ENCODE measurements around the gene SLC4A7.
"Not testable (repeated sequence)": the region's sequence is repeated elsewhere in the genome, so short reads cannot be mapped to it uniquely, and the experiment has no call there.

Gene SLC4A7

DNA sequence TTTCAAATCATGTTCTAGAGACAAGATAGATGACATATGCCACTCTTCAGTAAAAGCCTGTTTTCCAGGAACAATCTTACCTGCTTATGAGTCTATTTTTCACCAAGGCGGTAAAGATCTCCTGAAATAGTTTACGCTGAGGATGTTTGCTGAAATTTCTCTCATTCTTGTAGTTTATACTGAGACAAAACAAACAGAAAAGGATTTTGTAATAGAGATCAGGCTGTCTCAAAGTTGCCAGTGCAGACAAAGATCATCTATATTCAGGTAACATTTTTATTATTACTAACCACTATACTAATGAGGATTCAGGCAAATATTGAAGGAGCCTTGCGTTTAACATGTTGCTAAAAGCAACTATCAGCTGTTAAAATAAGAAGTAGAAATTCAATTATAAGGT lies 140.0 kb downstream of the SLC4A7 start:
- no peak for DNase-seq (ENCODE audit: low read depth)
- TF ChIP-seq, protein P1, sequence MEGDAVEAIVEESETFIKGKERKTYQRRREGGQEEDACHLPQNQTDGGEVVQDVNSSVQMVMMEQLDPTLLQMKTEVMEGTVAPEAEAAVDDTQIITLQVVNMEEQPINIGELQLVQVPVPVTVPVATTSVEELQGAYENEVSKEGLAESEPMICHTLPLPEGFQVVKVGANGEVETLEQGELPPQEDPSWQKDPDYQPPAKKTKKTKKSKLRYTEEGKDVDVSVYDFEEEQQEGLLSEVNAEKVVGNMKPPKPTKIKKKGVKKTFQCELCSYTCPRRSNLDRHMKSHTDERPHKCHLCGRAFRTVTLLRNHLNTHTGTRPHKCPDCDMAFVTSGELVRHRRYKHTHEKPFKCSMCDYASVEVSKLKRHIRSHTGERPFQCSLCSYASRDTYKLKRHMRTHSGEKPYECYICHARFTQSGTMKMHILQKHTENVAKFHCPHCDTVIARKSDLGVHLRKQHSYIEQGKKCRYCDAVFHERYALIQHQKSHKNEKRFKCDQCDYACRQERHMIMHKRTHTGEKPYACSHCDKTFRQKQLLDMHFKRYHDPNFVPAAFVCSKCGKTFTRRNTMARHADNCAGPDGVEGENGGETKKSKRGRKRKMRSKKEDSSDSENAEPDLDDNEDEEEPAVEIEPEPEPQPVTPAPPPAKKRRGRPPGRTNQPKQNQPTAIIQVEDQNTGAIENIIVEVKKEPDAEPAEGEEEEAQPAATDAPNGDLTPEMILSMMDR (IDR thresholded peaks at IDR 0.05; ENCODE audit: control insufficient read depth, extremely low read depth, insufficient read depth) = no peak
- no peak overlapping the region for H3K4me3 ChIP-seq (ENCODE audit: low read depth, low read length)

DNA sequence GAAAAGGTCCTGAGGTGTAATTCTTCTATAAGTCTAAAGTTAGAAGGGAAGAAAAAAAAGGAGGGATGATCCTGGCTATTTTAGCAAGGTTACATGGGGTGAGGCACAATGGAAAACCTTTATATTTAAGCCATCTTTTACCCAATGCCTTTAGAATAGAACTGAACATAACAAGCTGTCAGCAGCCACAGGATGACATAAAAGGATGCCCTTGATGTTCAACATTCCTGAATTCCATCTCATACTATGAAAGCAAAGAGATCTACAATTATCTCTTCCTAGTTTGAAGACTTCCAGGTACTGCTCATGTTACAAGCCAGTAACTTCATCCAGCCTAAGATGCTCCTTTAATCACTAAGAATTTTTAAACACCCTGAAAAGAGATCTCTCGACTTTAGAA lies 141.9 kb downstream of the SLC4A7 start:
- H3K4me3 ChIP-seq (ENCODE audit: low read depth, low read length) = no peak overlapping the region
- DNase-seq (ENCODE audit: low read depth) = no peak
- TF ChIP-seq, protein P1 (IDR thresholded peaks at IDR 0.05; ENCODE audit: control insufficient read depth, extremely low read depth, insufficient read depth) = no peak

DNA sequence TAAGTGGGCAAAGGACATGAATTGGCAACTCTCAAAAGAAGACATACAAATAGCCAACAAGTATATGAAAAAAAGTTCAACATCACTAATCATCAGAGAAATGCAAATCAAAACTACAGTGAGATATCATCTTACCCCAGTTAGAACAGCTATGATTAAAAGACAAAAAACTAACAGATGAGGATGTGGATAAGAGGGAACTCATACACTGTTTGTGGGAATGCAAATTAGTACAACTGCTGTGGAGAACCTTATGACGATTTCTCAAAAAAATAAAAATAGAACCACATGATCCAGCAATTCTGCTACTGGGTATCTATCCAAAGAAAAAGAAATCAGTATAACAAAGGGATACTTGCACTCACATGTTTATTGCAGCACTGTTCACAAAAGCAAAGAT lies 143.7 kb downstream of the SLC4A7 start:
- TF ChIP-seq, protein P1 (IDR thresholded peaks at IDR 0.05; ENCODE audit: control insufficient read depth, extremely low read depth, insufficient read depth) = no peak
- DNase-seq (ENCODE audit: low read depth) = no peak
- no peak overlapping the region for H3K4me3 ChIP-seq (ENCODE audit: low read depth, low read length)

DNA sequence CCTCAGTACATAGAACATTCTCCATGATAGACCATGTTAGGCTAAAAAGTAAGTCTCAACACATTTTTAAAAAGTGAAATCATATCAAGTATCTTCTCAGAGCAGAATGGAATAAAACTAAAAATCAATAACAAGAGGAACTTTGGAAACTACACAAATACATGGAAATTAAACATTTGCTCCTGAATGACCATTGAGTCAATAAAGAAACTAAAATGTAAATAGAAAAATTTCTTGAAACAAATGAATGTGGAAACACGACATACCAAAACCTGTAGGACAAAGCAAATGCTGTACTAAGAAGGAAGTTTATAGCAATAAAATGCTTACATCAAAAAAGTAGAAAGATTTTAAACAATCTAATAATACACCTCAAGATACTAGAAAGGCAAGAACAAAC lies 148.6 kb downstream of the SLC4A7 start:
- TF ChIP-seq, protein P1 (IDR thresholded peaks at IDR 0.05; ENCODE audit: control insufficient read depth, extremely low read depth, insufficient read depth) = no peak
- no peak for DNase-seq (ENCODE audit: low read depth)
- no peak overlapping the region for H3K4me3 ChIP-seq (ENCODE audit: low read depth, low read length)

DNA sequence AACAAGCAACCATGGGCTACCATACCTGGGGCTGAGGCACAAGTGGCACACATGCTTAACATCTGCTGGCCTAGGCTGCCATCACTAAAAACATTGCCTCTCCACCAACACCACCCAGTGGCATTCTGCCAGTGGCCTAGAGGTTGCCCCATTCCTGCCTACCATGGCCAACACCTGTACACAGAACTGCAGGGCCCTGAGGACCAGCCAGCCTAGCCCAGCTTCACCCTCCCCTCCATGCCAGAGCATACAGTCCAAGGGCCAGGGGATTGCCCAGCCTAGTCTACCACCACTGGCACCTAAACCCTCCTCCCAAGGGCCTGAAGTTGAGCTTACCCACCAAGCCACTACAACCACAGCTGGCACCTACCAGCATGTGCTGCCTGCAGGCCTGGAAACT lies 150.3 kb downstream of the SLC4A7 start:
- TF ChIP-seq, protein P1 (IDR thresholded peaks at IDR 0.05; ENCODE audit: control insufficient read depth, extremely low read depth, insufficient read depth) = no peak
- H3K4me3 ChIP-seq (ENCODE audit: low read depth, low read length) = no peak overlapping the region
- DNase-seq (ENCODE audit: low read depth) = no peak

DNA sequence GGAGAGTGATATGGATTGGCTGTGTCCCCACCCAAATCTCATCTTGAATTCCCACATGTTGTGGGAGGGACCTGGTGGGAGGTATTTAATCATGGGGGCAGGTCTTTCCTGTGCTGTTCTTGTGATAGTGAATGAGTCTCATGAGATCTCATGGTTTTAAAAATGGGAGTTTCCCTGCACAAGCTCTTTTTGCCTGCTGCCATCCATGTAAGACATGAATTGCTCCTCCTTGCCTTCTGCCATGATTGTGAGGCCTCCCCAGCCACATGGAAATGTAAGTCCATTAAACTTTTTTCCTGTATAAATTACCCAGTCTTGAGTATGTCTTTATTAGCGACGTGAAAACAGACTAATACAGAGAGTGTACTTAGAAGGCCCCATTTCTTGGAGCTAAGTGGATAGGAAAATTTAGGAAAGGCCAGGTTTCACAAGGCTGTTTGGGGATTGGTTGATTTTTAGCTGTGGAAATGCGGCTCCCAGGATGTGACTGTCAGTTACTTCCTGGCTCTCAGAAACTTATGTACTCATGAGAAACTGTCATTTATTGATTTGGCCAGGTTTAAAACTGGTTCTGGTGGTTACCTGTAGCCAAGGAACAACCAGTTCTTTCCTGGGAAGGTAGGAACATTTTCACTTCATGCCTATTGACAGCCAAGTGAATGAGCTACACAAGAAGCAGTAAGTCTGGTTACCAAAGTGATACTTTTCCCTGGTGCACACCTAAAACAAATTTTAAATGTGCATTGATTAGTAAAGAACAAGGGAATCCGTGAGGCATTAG lies 155.0 kb downstream of the SLC4A7 start:
- not testable (repeated sequence) for H3K4me3 ChIP-seq (ENCODE audit: low read depth, low read length)
- DNase-seq (ENCODE audit: low read depth) = peak; percentile 80

DNA sequence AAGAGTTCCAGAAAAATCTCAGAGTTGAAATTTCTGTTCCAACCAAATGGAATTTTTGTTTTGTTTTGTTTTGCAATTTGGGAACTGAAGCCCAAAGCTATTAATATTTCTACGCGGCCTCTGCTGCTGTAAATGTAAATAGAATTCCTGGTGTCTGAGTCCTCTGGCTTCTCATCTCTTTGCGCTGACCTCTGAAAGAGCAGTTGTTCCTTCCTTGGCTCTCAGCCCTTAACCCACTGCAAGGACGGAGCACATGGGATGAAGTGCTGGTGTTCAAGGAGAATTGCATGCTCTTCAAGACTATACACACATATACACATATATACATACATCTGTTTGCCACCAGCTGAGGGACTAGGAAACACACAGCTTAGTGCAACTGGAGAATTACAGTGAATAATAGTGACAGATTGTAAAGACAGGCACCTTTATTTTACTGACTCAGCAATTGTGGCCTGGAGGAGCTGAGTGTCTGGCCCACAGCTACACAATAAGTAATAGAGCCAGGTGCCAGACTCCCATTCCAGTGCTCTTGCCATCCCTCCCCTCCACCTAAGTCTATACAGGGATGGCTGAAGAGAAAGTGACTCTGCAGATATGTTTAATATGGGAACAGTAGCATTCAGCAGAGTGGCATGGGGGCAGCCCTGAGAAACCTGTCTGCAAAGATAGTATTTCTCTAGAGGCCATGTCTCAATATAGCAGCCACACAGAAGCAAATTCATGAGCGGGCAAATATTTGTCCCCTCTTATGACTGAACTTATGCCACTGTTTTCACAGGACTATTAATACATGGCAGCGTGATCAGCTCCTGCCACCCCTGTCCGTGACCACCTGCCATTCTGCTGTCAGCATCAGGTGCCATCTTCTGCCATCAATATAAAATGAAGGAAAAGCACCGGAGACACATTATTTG lies 157.3 kb downstream of the SLC4A7 start:
- DNase-seq (ENCODE audit: low read depth) = no peak

More for the DNA sequence above, 157.3 kb downstream of the SLC4A7 start:
- H3K4me3 ChIP-seq (ENCODE audit: low read depth, low read length) = no peak overlapping the region
- TF ChIP-seq, protein P1 (IDR thresholded peaks at IDR 0.05; ENCODE audit: control insufficient read depth, extremely low read depth, insufficient read depth) = no peak
